K562 (cell line): ENCODE data around the gene FCRLA. TPM values are rescaled to one million over a fixed set of nuclear protein-coding genes. Genes with fewer than 3 reads are reported as not detected.

Experiments used
- ATF6 ChIP-seq: sonication (generic); formaldehyde crosslinking; IDR thresholded peaks from 2 replicates; pipeline ENCODE4 v1.4.0; 2020; ENCODE audit warnings: mild to moderate bottlenecking, missing genetic modification reagents
- CREB1 ChIP-seq, 2 experiments: sonication (generic) in 1 of 2; formaldehyde crosslinking in 1 of 2; IDR thresholded peaks; 2 replicates each; pipeline versions ENCODE4 v1.6.1 to v1.8.0; 2012 to 2022; ENCODE audit warnings: inconsistent platforms in 1 of 2, mild to moderate bottlenecking in 1 of 2, missing genetic modification reagents in 1 of 2, moderate library complexity in 1 of 2
- DPF2 ChIP-seq: fragments of 450-650 bp; IDR thresholded peaks from 2 replicates; pipeline ENCODE4 v1.6.1; 2016
- GATA2 ChIP-seq: sonication (generic); formaldehyde crosslinking; IDR thresholded peaks from 2 replicates; pipeline ENCODE4 v1.4.0; 2020; ENCODE audit warnings: mild to moderate bottlenecking, missing genetic modification reagents
- HES1 ChIP-seq: fragments of 450-650 bp; IDR thresholded peaks from 2 replicates; pipeline ENCODE4 v1.6.1; 2016; ENCODE audit warnings: low read depth, mild to moderate bottlenecking, moderate library complexity
- JUND ChIP-seq, 2 experiments: IDR thresholded peaks; 2 replicates in 1 of 2; 3 replicates in 1 of 2; pipeline ENCODE4 v1.6.1; 2011; ENCODE audit warnings: borderline replicate concordance in 2 of 2, low read depth in 2 of 2, low read length in 2 of 2, improper control_type of control experiment in 1 of 2, missing biosample characterization in 1 of 2, missing genetic modification characterization in 1 of 2, missing genetic modification reagents in 1 of 2
- NCOA2 ChIP-seq, 2 experiments: fragments of 450-650 bp; IDR thresholded peaks; 2 replicates each; pipeline ENCODE4 v1.6.1; 2018; ENCODE audit warnings: mild to moderate bottlenecking in 2 of 2, moderate library complexity in 1 of 2; ENCODE audit not compliant: partially characterized antibody in 2 of 2
- PBX2 ChIP-seq, 2 experiments: IDR thresholded peaks in 1 of 2; conservative IDR thresholded peaks in 1 of 2; 2 replicates each; pipeline ENCODE4 v1.6.1; 2016; ENCODE audit warnings: low read depth in 2 of 2, mild to moderate bottlenecking in 1 of 2, missing compliant biosample characterization in 1 of 2, missing genetic modification characterization in 1 of 2, moderate library complexity in 1 of 2
- PTTG1 ChIP-seq: fragments of 450-650 bp; IDR thresholded peaks from 2 replicates; pipeline ENCODE4 v1.6.1; 2016; ENCODE audit warnings: low read depth, mild to moderate bottlenecking, missing genetic modification characterization, missing compliant biosample characterization
- SMAD2 ChIP-seq: fragments of 150-350 bp; IDR thresholded peaks from 2 replicates; pipeline ENCODE4 v1.6.1; 2014; ENCODE audit warnings: low read depth, mild to moderate bottlenecking, low read length
- TFAP4 ChIP-seq: sonication (generic); formaldehyde crosslinking; IDR thresholded peaks from 2 replicates; pipeline ENCODE4 v1.8.0; 2022; ENCODE audit warnings: missing genetic modification reagents, mild to moderate bottlenecking, moderate library complexity, borderline replicate concordance
- ZBTB2 ChIP-seq: fragments of 450-650 bp; IDR thresholded peaks from 2 replicates; pipeline ENCODE4 v1.6.1; 2016; ENCODE audit warnings: antibody characterized with exemption
- ZNF280B ChIP-seq: fragments of 250-450 bp; sonication (Bioruptor Pico); IDR thresholded peaks from 2 replicates; pipeline ENCODE4 v1.5.1; 2021; ENCODE audit warnings: mild to moderate bottlenecking
- ZNF551 ChIP-seq: fragments of 250-450 bp; sonication (Bioruptor Pico); IDR thresholded peaks from 2 replicates; pipeline ENCODE4 v1.5.0; 2021; ENCODE audit warnings: mild to moderate bottlenecking, moderate library complexity
- polyA plus RNA-seq, 8 experiments: library from polyadenylated mRNA; depleted of rRNA in 4 of 8; stranded (reverse) in 5 of 8; unstranded in 3 of 8; fragments of >200 nt; fragmentation: Nextera tagmentation in 2 of 8; fragmentation: Illumina TruSeq in 1 of 8; extraction: Ambion mirVana in 2 of 8; extraction: Trizol in 1 of 8; gene quantifications; 2 replicates each; pipeline versions ENCODE4 v1.2.1 to v1.2.3, GENCODE V29; 2011 to 2014; ENCODE audit warnings: inconsistent platforms in 1 of 8, missing spikeins in 1 of 8
- total RNA-seq, 7 experiments: library from RNA; depleted of rRNA in 6 of 7; stranded (reverse); fragments of >200 nt in 6 of 7; fragmentation: Illumina TruSeq in 2 of 7; extraction: Trizol in 2 of 7; gene quantifications; 2 replicates each; pipeline versions ENCODE4 v1.2.1 to v1.2.3, GENCODE V29; 2011 to 2021; ENCODE audit warnings: low replicate concordance in 1 of 7

Gene FCRLA
- total and polyA plus RNA-seq, 9 of the 15 experiments (the other 6 are each of a cell fraction or from before 2014, with no cell fraction given), result 0.09 to 0.84 (median 0.44) TPM

- TF ChIP-seq CREB1 (IDR thresholded peaks at IDR 0.05) (no peak), CREB1 (CRISPR knock-in tag; IDR thresholded peaks at IDR 0.05) (peak; percentile 37; the same call in 1 of the 2 replicates), PBX2 (CRISPR knock-in tag; IDR thresholded peaks at IDR 0.05; ENCODE audit: low read depth) (no peak), PBX2 (tag; conservative IDR thresholded peaks at IDR 0.05; ENCODE audit: low read depth) (peak; percentile 57), HES1 (peak; percentile 55; the same call in 1 of the 2 replicates), SMAD2 (no peak), ATF6 (no peak), ZBTB2 (no peak), TFAP4 (CRISPR knock-in tag) (peak; percentile 88), JUND (IDR thresholded peaks at IDR 0.05; ENCODE audit: borderline replicate concordance, low read depth, low read length) (peak; percentile 84), JUND (tag; IDR thresholded peaks at IDR 0.05; ENCODE audit: borderline replicate concordance, low read depth, low read length) (peak; percentile 60), ZNF551 (CRISPR knock-in tag) (no peak), ZNF280B (no peak), PTTG1 (tag) (0 out of 2 replicates have a peak, but pooled peaks have one; percentile 5), NCOA2 (IDR thresholded peaks at IDR 0.05; ENCODE audit: partially characterized antibody in 2 of 2) (no peak), DPF2 (peak; percentile 77), GATA2 (CRISPR knock-in tag) (peak; percentile 33; the same call in 1 of the 2 replicates)
Observed at GRCh38 chr1:161706482-161707347, at the start of gene FCRLA (continued).
